Stimulated activated CD4-positive, alpha-beta T cell treated with anti-CD3 and anti-CD28 coated beads, TNF-alpha, amount 100 ng/mL, for 48 hours (primary cell): ENCODE data around the gene DAPK1.

Experiments used
- DNase-seq, 3 donors: peaks; one replicate each; pipeline ENCODE4 v3.0.0-alpha.2; 2020; ENCODE audit warnings: low read depth in 3 of 3

The DAPK1 gene

GRCh38 chr9:87712801-87713277 is 215.2 kb downstream of the DAPK1 start:
- DNase-seq = no peak

GRCh38 chr9:87713278-87713987 is 215.8 kb downstream of the DAPK1 start:
- peak in 2 of 3 donors; percentile 26 to 55 for DNase-seq

GRCh38 chr9:87713988-87714330 is 216.3 kb downstream of the DAPK1 start:
- no peak for DNase-seq

- no peak for DNase-seq
These were observed 217.2 kb downstream of the DAPK1 start for GRCh38 chr9:87714819-87715218.

- no peak for DNase-seq
These were observed 218.5 kb downstream of the DAPK1 start for GRCh38 chr9:87716141-87716540.

GRCh38 chr9:87717456-87717855 is 219.8 kb downstream of the DAPK1 start:
- no peak for DNase-seq

- no peak for DNase-seq
These were observed 220.6 kb downstream of the DAPK1 start for GRCh38 chr9:87718231-87718630.

GRCh38 chr9:87718852-87719612 is 221.4 kb downstream of the DAPK1 start:
- no peak for DNase-seq

- no peak for DNase-seq
These were observed 222.5 kb downstream of the DAPK1 start for GRCh38 chr9:87720173-87720572.

GRCh38 chr9:87722393-87723088 is 224.9 kb downstream of the DAPK1 start:
- DNase-seq = no peak

- no peak for DNase-seq
These were observed 227.8 kb downstream of the DAPK1 start for GRCh38 chr9:87725356-87725899.

GRCh38 chr9:87725900-87726709 is 228.4 kb downstream of the DAPK1 start, which contains the start of gene CTSL:
CTSL (plus strand) TSS chr9:87726119; CDS start chr9:87727604, 1,485 bp downstream.
- DNase-seq = peak in 1 of 3 donors; percentile 30

GRCh38 chr9:87729246-87729645 is 231.6 kb downstream of the DAPK1 start:
- DNase-seq = no peak

GRCh38 chr9:87731321-87731720 is 233.7 kb downstream of the DAPK1 start:
- DNase-seq = no peak

GRCh38 chr9:87732344-87732743 is 234.7 kb downstream of the DAPK1 start:
- DNase-seq = no peak

- no peak for DNase-seq
These were observed 235.1 kb downstream of the DAPK1 start for GRCh38 chr9:87732756-87733155.

- no peak for DNase-seq
These were observed 235.8 kb downstream of the DAPK1 start for GRCh38 chr9:87733273-87734052.

GRCh38 chr9:87734106-87734505 is 236.4 kb downstream of the DAPK1 start:
- no peak for DNase-seq

- no peak for DNase-seq
These were observed 241.9 kb downstream of the DAPK1 start for GRCh38 chr9:87739546-87739945.

- no peak for DNase-seq
These were observed 242.5 kb downstream of the DAPK1 start for GRCh38 chr9:87740209-87740608.

GRCh38 chr9:87741326-87741725 is 243.7 kb downstream of the DAPK1 start:
- no peak for DNase-seq
